ENCODE results near the gene RPS6KB1. TPM values are rescaled to one million over a fixed set of nuclear protein-coding genes. Genes with fewer than 3 reads are reported as not detected.

Gene RPS6KB1
- total RNA-seq (2021) (21.6 to 27.1 TPM (median 22.5 TPM) in 3 replicates), Bru-seq, nascent RNA (percentile 67 among the genes with signal in this experiment)
- long read RNA-seq, experiment 1, full-length matches to known transcripts: 100 of 120 reads
- long read RNA-seq, experiment 1, partial matches to known transcripts: 4 of 120 reads
- long read RNA-seq, experiment 1, other reads (novel, unspliced or antisense): 16 of 120 reads
- long read RNA-seq, experiment 2, full-length matches to known transcripts: 1 of 7 reads
- long read RNA-seq, experiment 2, partial matches to known transcripts: 4 of 7 reads
- long read RNA-seq, experiment 2, other reads (novel, unspliced or antisense): 2 of 7 reads
- long read RNA-seq, experiment 3, full-length matches to known transcripts: 20 of 23 reads
- long read RNA-seq, experiment 3, partial matches to known transcripts: 1 of 23 reads
- long read RNA-seq, experiment 3, other reads (novel, unspliced or antisense): 2 of 23 reads

DNA sequence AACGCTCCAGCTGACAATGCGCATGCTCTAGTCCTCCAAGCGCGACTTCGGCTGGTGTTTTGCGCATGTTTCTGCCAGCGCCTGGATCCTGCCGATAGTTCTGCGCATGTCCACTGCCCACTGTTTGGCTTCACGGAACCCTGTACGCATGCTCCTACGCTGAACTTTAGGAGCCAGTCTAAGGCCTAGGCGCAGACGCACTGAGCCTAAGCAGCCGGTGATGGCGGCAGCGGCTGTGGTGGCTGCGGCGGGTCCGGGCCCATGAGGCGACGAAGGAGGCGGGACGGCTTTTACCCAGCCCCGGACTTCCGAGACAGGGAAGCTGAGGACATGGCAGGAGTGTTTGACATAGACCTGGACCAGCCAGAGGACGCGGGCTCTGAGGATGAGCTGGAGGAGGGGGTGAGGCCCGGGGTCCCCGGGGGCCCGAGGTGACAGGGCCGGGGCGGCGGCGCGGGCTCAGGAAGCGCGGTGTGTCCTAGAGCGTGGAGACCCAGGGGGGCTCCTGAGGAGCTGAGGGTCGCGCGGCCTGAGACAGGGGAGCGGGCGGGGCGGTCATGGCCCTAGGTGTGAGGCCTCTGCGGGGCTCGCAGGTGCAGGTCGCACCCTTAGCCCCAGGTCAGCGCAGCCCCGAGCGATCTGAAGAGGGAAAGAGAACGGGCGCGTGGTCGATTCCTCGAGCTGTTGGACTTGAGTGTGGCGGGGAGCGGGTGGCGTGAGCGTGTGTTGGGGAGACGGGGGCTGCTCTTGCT, at the start of gene RPS6KB1, which contains the start of gene TUBD1:
Gene RPS6KB1 (plus strand): TSS at position 198 of the 752 bp plus-strand sequence. CDS start 64 bp downstream, at position 262.
Gene TUBD1 (minus strand): TSS at position 20 of the 752 bp plus-strand sequence. CDS start 1,941 bp downstream, outside the sequence.
- Mint-ChIP-seq H3K4me3 (peak within 1 kb of the TSS; percentile 94), H3K27me3 (ENCODE audit: low read depth) (no peaks in the 10 kb centered on the region; the same call in 1 of the 2 replicates), H3K27ac (peak within 1 kb of the TSS; percentile 77), H3K4me1 (peaks cover 14% of the 10 kb centered on the region), H3K36me3 (peaks cover 10% of the 10 kb centered on the region), H3K9me3 (no peaks in the 10 kb centered on the region)
- DNase-seq (ENCODE audit: low spot score) (peak; percentile 94), ATAC-seq (peak; percentile 99)
- ChIA-PET POLR2A (interaction anchor here (0.5 to 1.7 kb wide), 8 partner anchors 9 to 109 kb away, joined by 3 to 7 read pairs (median 4); partner anchors contain the start of gene RNFT1), CTCF (interaction anchor here (0.6 to 2.5 kb wide), 6 partner anchors 21 to 200 kb away, joined by 3 to 10 read pairs (median 4); partner anchors contain the start of gene HEATR6)
- TF ChIP-seq CREB1 (CRISPR knock-in tag; IDR thresholded peaks at IDR 0.05) (0 out of 2 replicates have a peak, but pooled peaks have one; percentile 43), FOXP1 (CRISPR knock-in tag; IDR thresholded peaks at IDR 0.05; ENCODE audit: borderline replicate concordance) (0 out of 2 replicates have a peak, but pooled peaks have one; percentile 60), FOXK1 (CRISPR knock-in tag; IDR thresholded peaks at IDR 0.05) (peak; percentile 89), CREM (CRISPR knock-in tag; IDR thresholded peaks at IDR 0.05) (peak; percentile 73; the same call in 1 of the 2 replicates), TEAD1 (CRISPR knock-in tag; IDR thresholded peaks at IDR 0.05) (peak; percentile 45; the same call in 1 of the 2 replicates), ZNF396 (CRISPR knock-in tag; IDR thresholded peaks at IDR 0.05; ENCODE audit: borderline replicate concordance) (no peak), ZNF121 (CRISPR knock-in tag; IDR thresholded peaks at IDR 0.05) (0 out of 2 replicates have a peak, but pooled peaks have one; percentile 27), EMX1 (CRISPR knock-in tag; IDR thresholded peaks at IDR 0.05) (no peak), GABPB1 (CRISPR knock-in tag; IDR thresholded peaks at IDR 0.05) (peak; percentile 58), OVOL2 (CRISPR knock-in tag; IDR thresholded peaks at IDR 0.05; ENCODE audit: borderline replicate concordance) (no peak), SMAD4 (CRISPR knock-in tag; IDR thresholded peaks at IDR 0.05) (no peak)
- TF ChIP-seq, protein P1, sequence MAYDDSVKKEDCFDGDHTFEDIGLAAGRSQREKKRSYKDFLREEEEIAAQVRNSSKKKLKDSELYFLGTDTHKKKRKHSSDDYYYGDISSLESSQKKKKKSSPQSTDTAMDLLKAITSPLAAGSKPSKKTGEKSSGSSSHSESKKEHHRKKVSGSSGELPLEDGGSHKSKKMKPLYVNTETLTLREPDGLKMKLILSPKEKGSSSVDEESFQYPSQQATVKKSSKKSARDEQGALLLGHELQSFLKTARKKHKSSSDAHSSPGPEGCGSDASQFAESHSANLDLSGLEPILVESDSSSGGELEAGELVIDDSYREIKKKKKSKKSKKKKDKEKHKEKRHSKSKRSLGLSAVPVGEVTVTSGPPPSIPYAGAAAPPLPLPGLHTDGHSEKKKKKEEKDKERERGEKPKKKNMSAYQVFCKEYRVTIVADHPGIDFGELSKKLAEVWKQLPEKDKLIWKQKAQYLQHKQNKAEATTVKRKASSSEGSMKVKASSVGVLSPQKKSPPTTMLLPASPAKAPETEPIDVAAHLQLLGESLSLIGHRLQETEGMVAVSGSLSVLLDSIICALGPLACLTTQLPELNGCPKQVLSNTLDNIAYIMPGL (CRISPR knock-in tag; IDR thresholded peaks at IDR 0.05): peak; percentile 71; the same call in 1 of the 2 replicates
- TF ChIP-seq, protein P2, sequence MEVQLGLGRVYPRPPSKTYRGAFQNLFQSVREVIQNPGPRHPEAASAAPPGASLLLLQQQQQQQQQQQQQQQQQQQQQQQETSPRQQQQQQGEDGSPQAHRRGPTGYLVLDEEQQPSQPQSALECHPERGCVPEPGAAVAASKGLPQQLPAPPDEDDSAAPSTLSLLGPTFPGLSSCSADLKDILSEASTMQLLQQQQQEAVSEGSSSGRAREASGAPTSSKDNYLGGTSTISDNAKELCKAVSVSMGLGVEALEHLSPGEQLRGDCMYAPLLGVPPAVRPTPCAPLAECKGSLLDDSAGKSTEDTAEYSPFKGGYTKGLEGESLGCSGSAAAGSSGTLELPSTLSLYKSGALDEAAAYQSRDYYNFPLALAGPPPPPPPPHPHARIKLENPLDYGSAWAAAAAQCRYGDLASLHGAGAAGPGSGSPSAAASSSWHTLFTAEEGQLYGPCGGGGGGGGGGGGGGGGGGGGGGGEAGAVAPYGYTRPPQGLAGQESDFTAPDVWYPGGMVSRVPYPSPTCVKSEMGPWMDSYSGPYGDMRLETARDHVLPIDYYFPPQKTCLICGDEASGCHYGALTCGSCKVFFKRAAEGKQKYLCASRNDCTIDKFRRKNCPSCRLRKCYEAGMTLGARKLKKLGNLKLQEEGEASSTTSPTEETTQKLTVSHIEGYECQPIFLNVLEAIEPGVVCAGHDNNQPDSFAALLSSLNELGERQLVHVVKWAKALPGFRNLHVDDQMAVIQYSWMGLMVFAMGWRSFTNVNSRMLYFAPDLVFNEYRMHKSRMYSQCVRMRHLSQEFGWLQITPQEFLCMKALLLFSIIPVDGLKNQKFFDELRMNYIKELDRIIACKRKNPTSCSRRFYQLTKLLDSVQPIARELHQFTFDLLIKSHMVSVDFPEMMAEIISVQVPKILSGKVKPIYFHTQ (CRISPR knock-in tag; IDR thresholded peaks at IDR 0.05): no peak
- TF ChIP-seq, protein P3, sequence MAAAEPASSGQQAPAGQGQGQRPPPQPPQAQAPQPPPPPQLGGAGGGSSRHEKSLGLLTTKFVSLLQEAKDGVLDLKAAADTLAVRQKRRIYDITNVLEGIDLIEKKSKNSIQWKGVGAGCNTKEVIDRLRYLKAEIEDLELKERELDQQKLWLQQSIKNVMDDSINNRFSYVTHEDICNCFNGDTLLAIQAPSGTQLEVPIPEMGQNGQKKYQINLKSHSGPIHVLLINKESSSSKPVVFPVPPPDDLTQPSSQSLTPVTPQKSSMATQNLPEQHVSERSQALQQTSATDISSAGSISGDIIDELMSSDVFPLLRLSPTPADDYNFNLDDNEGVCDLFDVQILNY (CRISPR knock-in tag; IDR thresholded peaks at IDR 0.05): peak; percentile 71
- TF ChIP-seq, protein P4, sequence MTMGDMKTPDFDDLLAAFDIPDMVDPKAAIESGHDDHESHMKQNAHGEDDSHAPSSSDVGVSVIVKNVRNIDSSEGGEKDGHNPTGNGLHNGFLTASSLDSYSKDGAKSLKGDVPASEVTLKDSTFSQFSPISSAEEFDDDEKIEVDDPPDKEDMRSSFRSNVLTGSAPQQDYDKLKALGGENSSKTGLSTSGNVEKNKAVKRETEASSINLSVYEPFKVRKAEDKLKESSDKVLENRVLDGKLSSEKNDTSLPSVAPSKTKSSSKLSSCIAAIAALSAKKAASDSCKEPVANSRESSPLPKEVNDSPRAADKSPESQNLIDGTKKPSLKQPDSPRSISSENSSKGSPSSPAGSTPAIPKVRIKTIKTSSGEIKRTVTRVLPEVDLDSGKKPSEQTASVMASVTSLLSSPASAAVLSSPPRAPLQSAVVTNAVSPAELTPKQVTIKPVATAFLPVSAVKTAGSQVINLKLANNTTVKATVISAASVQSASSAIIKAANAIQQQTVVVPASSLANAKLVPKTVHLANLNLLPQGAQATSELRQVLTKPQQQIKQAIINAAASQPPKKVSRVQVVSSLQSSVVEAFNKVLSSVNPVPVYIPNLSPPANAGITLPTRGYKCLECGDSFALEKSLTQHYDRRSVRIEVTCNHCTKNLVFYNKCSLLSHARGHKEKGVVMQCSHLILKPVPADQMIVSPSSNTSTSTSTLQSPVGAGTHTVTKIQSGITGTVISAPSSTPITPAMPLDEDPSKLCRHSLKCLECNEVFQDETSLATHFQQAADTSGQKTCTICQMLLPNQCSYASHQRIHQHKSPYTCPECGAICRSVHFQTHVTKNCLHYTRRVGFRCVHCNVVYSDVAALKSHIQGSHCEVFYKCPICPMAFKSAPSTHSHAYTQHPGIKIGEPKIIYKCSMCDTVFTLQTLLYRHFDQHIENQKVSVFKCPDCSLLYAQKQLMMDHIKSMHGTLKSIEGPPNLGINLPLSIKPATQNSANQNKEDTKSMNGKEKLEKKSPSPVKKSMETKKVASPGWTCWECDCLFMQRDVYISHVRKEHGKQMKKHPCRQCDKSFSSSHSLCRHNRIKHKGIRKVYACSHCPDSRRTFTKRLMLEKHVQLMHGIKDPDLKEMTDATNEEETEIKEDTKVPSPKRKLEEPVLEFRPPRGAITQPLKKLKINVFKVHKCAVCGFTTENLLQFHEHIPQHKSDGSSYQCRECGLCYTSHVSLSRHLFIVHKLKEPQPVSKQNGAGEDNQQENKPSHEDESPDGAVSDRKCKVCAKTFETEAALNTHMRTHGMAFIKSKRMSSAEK (CRISPR knock-in tag; IDR thresholded peaks at IDR 0.05; ENCODE audit: borderline replicate concordance): no peak
- TF ChIP-seq, protein P5, sequence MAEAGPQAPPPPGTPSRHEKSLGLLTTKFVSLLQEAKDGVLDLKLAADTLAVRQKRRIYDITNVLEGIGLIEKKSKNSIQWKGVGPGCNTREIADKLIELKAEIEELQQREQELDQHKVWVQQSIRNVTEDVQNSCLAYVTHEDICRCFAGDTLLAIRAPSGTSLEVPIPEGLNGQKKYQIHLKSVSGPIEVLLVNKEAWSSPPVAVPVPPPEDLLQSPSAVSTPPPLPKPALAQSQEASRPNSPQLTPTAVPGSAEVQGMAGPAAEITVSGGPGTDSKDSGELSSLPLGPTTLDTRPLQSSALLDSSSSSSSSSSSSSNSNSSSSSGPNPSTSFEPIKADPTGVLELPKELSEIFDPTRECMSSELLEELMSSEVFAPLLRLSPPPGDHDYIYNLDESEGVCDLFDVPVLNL (CRISPR knock-in tag; IDR thresholded peaks at IDR 0.05; ENCODE audit: borderline replicate concordance, low read depth): no peak
- TF ChIP-seq, protein P6, sequence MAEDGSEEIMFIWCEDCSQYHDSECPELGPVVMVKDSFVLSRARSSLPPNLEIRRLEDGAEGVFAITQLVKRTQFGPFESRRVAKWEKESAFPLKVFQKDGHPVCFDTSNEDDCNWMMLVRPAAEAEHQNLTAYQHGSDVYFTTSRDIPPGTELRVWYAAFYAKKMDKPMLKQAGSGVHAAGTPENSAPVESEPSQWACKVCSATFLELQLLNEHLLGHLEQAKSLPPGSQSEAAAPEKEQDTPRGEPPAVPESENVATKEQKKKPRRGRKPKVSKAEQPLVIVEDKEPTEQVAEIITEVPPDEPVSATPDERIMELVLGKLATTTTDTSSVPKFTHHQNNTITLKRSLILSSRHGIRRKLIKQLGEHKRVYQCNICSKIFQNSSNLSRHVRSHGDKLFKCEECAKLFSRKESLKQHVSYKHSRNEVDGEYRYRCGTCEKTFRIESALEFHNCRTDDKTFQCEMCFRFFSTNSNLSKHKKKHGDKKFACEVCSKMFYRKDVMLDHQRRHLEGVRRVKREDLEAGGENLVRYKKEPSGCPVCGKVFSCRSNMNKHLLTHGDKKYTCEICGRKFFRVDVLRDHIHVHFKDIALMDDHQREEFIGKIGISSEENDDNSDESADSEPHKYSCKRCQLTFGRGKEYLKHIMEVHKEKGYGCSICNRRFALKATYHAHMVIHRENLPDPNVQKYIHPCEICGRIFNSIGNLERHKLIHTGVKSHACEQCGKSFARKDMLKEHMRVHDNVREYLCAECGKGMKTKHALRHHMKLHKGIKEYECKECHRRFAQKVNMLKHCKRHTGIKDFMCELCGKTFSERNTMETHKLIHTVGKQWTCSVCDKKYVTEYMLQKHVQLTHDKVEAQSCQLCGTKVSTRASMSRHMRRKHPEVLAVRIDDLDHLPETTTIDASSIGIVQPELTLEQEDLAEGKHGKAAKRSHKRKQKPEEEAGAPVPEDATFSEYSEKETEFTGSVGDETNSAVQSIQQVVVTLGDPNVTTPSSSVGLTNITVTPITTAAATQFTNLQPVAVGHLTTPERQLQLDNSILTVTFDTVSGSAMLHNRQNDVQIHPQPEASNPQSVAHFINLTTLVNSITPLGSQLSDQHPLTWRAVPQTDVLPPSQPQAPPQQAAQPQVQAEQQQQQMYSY (CRISPR knock-in tag; IDR thresholded peaks at IDR 0.05): no peak
- TF ChIP-seq, protein P7, sequence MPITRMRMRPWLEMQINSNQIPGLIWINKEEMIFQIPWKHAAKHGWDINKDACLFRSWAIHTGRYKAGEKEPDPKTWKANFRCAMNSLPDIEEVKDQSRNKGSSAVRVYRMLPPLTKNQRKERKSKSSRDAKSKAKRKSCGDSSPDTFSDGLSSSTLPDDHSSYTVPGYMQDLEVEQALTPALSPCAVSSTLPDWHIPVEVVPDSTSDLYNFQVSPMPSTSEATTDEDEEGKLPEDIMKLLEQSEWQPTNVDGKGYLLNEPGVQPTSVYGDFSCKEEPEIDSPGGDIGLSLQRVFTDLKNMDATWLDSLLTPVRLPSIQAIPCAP (CRISPR knock-in tag; IDR thresholded peaks at IDR 0.05): peak; percentile 87
